Vagina (tissue), 2 donors: ENCODE results near the gene NT5C2.

Experiments used
- CTCF ChIP-seq, 3 experiments: fragments of 450-650 bp in 2 of 3; fragments of 200-600 bp in 1 of 3; sonication (generic) in 1 of 3; IDR thresholded peaks; one replicate each; pipeline ENCODE4 v1.5.1; 2017 to 2019; ENCODE audit warnings: antibody characterized with exemption in 3 of 3, mild to moderate bottlenecking in 2 of 3, moderate library complexity in 2 of 3
- POLR2A ChIP-seq, 2 donors: fragments of 450-650 bp; IDR thresholded peaks; one replicate each; pipeline ENCODE4 v1.6.1; 2017; ENCODE audit warnings: antibody characterized with exemption in 2 of 2, mild to moderate bottlenecking in 2 of 2, moderate library complexity in 2 of 2

- TF ChIP-seq POLR2A (IDR thresholded peaks at IDR 0.05) = no peak
- no peak for TF ChIP-seq CTCF (IDR thresholded peaks at IDR 0.05)
Measured at GRCh38 chr10:103241262-103242011, 48.4 kb upstream of the NT5C2 start.
